Smooth muscle cell (in vitro differentiated cells): ENCODE results near the gene STYX. TPM values are rescaled to one million over a fixed set of nuclear protein-coding genes. Genes with fewer than 3 reads are reported as not detected.

ENCODE experiments used
- DNase-seq: peaks from one replicate; lab custom pipeline; 2025; ENCODE audit not compliant: unreplicated experiment; lab: John Stamatoyannopoulos, UW
- H2AFZ ChIP-seq: fragments of 200-600 bp; sonication (generic); 2 replicates; pipeline ENCODE4 v1.6.0; 2016; ENCODE audit warnings: antibody characterized with exemption, low read depth, mild to moderate bottlenecking
- H3F3A ChIP-seq: fragments of 200-600 bp; sonication (generic); 2 replicates; pipeline ENCODE4 v1.6.0; 2017; ENCODE audit warnings: antibody characterized with exemption, low read depth
- H3K27ac ChIP-seq: fragments of 200-600 bp; sonication (generic); 2 replicates; pipeline ENCODE4 v1.5.1; 2016; ENCODE audit warnings: low read depth, mild to moderate bottlenecking
- H3K27me3 ChIP-seq: fragments of 200-600 bp; sonication (generic); 2 replicates; pipeline ENCODE4 v1.6.1; 2016; ENCODE audit warnings: low read depth, mild to moderate bottlenecking
- H3K36me3 ChIP-seq: fragments of 200-600 bp; sonication (generic); 2 replicates; pipeline ENCODE4 v1.5.1; 2016; ENCODE audit warnings: low read depth
- H3K4me1 ChIP-seq: fragments of 200-600 bp; sonication (generic); 2 replicates; pipeline ENCODE4 v1.5.1; 2016; ENCODE audit warnings: low read depth
- H3K4me2 ChIP-seq: fragments of 200-600 bp; sonication (generic); 2 replicates; pipeline ENCODE4 v1.6.0; 2016; ENCODE audit warnings: mild to moderate bottlenecking
- H3K4me3 ChIP-seq: fragments of 200-600 bp; sonication (generic); 2 replicates; pipeline ENCODE4 v1.5.1; 2016; ENCODE audit warnings: mild to moderate bottlenecking
- H3K79me2 ChIP-seq: fragments of 200-600 bp; sonication (generic); 2 replicates; pipeline ENCODE4 v1.6.0; 2016; ENCODE audit warnings: low read depth, mild to moderate bottlenecking
- H3K9ac ChIP-seq: fragments of 200-600 bp; sonication (generic); 2 replicates; pipeline ENCODE4 v1.6.0; 2016; ENCODE audit warnings: low read depth
- H3K9me3 ChIP-seq: fragments of 200-600 bp; sonication (generic); replicated peaks from 2 replicates; pipeline ENCODE4 v1.5.1; 2016; ENCODE audit warnings: low read depth
- H4K20me1 ChIP-seq: fragments of 200-600 bp; sonication (generic); 2 replicates; pipeline ENCODE4 v1.6.0; 2016; ENCODE audit warnings: low read depth
- CTCF ChIP-seq: fragments of 200-600 bp; sonication (generic); IDR thresholded peaks from 2 replicates; pipeline ENCODE4 v1.5.1; 2017; ENCODE audit warnings: borderline replicate concordance, mild to moderate bottlenecking, antibody characterized with exemption; ENCODE audit not compliant: insufficient read depth, poor library complexity, severe bottlenecking
- WGBS: methylation state at CpG from one replicate; pipeline ENCODE4 v1.1.7; 2016; ENCODE audit warnings: low lambda C conversion rate; 5-methylcytosine and 5-hydroxymethylcytosine counted together
- polyA plus RNA-seq: library from polyadenylated mRNA; unstranded; fragments of >200 nt; fragmentation: Nextera tagmentation; extraction: Ambion mirVana; gene quantifications from 2 replicates; pipeline ENCODE4 v1.2.1, GENCODE V29; 2016
- small RNA-seq: library from RNA; depleted of rRNA; stranded (forward); fragments of <200 nt; gene quantifications from one replicate; pipeline ENCODE3, GENCODE V24; 2014
- total RNA-seq: library from RNA; depleted of rRNA; stranded (reverse); fragments of >200 nt; gene quantifications from 2 replicates; pipeline ENCODE4 v1.2.3, GENCODE V29; 2014

Gene STYX
- total and polyA plus RNA-seq, 2 experiments from 2014 or later, result 8.5 to 17.9 TPM

GRCh38 chr14:52821805-52822250 lies 91.9 kb downstream of the STYX start:
- Histone ChIP-seq H2AFZ (no peak overlapping the region), H3K9ac (no peak overlapping the region), H3K79me2 (no peaks in the 10 kb centered on the region), H3K4me1 (no peaks in the 10 kb centered on the region), H3K4me3 (no peak overlapping the region), H3K4me2 (no peak overlapping the region), H3K36me3 (no peaks in the 10 kb centered on the region), H3F3A (no peaks in the 10 kb centered on the region), H3K27ac (no peak overlapping the region), H3K27me3 (no peaks in the 10 kb centered on the region), H4K20me1 (no peaks in the 10 kb centered on the region), H3K9me3 (no peaks in the 10 kb centered on the region)
- 90% methylated on average over 7 of the region's 7 CpGs for WGBS
- TF ChIP-seq CTCF, result no peak
- DNase-seq, result no peak

GRCh38 chr14:52824462-52824861 lies 94.5 kb downstream of the STYX start:
- TF ChIP-seq CTCF, result no peak
- no peak overlapping the region for H2AFZ ChIP-seq
- no peaks in the 10 kb centered on the region for H3F3A ChIP-seq
- H3K79me2 ChIP-seq, result no peaks in the 10 kb centered on the region
- no peak overlapping the region for H3K4me2 ChIP-seq
- no peak overlapping the region for H3K4me3 ChIP-seq
- H3K27ac ChIP-seq, result no peak overlapping the region
- no peaks in the 10 kb centered on the region for H4K20me1 ChIP-seq
- DNase-seq, result no peak
- H3K9me3 ChIP-seq, result no peaks in the 10 kb centered on the region
- no peak overlapping the region for H3K9ac ChIP-seq
- WGBS, result 42% methylated on average over 4 of the region's 4 CpGs
- no peaks in the 10 kb centered on the region for H3K27me3 ChIP-seq
- no peaks in the 10 kb centered on the region for H3K36me3 ChIP-seq
- peaks cover 9% of the 10 kb centered on the region for H3K4me1 ChIP-seq

Small RNAs within 50 kb of the gene (small RNA-seq; reads per million reads assigned to genes)
- 0.11 reads per million for gene AL139317.2

Other genes starting within 250 kb of the STYX start
- 5.6 and 5.9 TPM in 2 replicates for gene TXNDC16, start 177.7 kb upstream of the STYX start, total RNA-seq
- gene TXNDC16, start 177.7 kb upstream of the STYX start, polyA plus RNA-seq, result 1.8 and 2.8 TPM in 2 replicates
- 3.8 and 4.4 TPM in 2 replicates for gene GPR137C, start 177.3 kb upstream of the STYX start, total RNA-seq
- gene GPR137C, start 177.3 kb upstream of the STYX start, polyA plus RNA-seq, result 1.0 and 1.4 TPM in 2 replicates
- gene ERO1A, start 34.6 kb upstream of the STYX start, total RNA-seq, result 105 and 136 TPM in 2 replicates
- 50.4 and 68.1 TPM in 2 replicates for gene ERO1A, start 34.6 kb upstream of the STYX start, polyA plus RNA-seq
- 138 and 169 TPM in 2 replicates for gene PSMC6, start 23.0 kb upstream of the STYX start, total RNA-seq
- 90.9 and 91.9 TPM in 2 replicates for gene PSMC6, start 23.0 kb upstream of the STYX start, polyA plus RNA-seq
- 22.9 and 23.5 TPM in 2 replicates for gene GNPNAT1, start 61.4 kb downstream of the STYX start, total RNA-seq
- 10.7 and 18.3 TPM in 2 replicates for gene GNPNAT1, start 61.4 kb downstream of the STYX start, polyA plus RNA-seq
- 271 and 287 TPM in 2 replicates for gene FERMT2, start 220.9 kb downstream of the STYX start, total RNA-seq
- 112 and 113 TPM in 2 replicates for gene FERMT2, start 220.9 kb downstream of the STYX start, polyA plus RNA-seq